ENCODE results near the gene SQSTM1. TPM values are rescaled to one million over a fixed set of nuclear protein-coding genes. Genes with fewer than 3 reads are reported as not detected.

The SQSTM1 gene
- polyA plus RNA-seq, 1 of the 3 experiments (the other 2 are of a cell fraction) = 181 TPM

DNA sequence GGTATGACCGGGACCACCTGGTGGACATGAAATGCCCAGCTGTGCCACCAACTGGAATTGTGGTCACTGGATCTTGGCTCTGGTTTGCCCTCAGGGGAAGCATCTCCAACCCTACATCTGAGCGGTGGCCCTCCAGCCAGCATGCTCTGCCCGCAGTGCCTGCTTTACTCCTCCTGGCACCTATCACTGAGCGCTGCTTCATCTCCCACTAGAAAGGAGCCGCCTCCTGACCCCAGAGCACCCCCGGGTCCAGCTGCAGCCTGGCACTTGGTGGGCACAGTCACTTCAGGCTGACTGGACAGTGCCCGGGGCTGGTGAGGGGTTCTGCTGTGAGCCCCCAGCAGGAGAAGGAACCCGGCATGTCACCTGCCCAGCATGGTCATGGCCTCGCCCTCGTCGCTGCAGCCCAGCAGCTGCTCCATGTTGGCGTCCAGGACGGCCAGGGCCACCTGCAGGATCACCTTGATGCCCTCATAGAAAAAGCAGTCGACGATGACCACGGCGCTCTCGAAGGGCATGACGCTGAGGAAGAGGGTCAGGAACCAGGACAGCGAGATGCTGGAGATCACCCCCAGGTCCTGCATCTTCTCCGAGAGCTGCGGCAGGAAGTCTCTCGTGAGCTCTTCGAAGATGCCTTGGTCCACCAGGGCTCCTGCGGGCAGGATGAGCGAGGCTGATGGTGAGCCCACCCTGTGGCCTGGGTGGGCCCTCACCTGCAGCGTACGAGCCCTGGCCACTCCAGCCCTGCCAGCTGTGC, 54.0 kb downstream of the SQSTM1 start:
- H3K9me2 ChIP-seq = no peaks in the 10 kb centered on the region
- peaks cover 19 to 75% of the 10 kb centered on the region in 2 experiments for H3K36me3 ChIP-seq (replicated peaks in 1 of 2; ENCODE audit: control insufficient read depth in 1 of 2, insufficient read depth in 2 of 2, low read length in 1 of 2)
- 98% methylated on average over 24 of the region's 28 CpGs for WGBS (ENCODE audit: low lambda C conversion rate)

More for the DNA sequence above, 54.0 kb downstream of the SQSTM1 start:
- Histone ChIP-seq H3K79me2 (ENCODE audit: insufficient read depth) (no peaks in the 10 kb centered on the region), H3K27me3 (ENCODE audit: insufficient read depth) (no peaks in the 10 kb centered on the region), H2AFZ (ENCODE audit: low read depth) (no peak overlapping the region), H3K9ac (no peak overlapping the region), H3K4me1 (ENCODE audit: control insufficient read depth in 1 of 2, insufficient read depth in 2 of 2, low read depth in 1 of 2, low read length in 1 of 2) (no peaks in the 10 kb centered on the region), H3K9me3 (no peaks in the 10 kb centered on the region), H3K4me2 (no peak overlapping the region), H3K4me3 (ENCODE audit: low read depth in 2 of 2, low read length in 1 of 2) (no peak overlapping the region), H3K27ac (ENCODE audit: low read depth in 2 of 2, low read length in 1 of 2) (no peak overlapping the region; a peak in 1 of 4 replicates), H3F3A (replicated peaks; ENCODE audit: insufficient read depth) (no peaks in the 10 kb centered on the region), H4K20me1 (ENCODE audit: insufficient read depth) (no peaks in the 10 kb centered on the region)
- ChIA-PET POLR2A (no interaction called here), CTCF (interaction anchor here (2.0 kb wide), 1 partner anchor 10 kb away, joined by 5 read pairs; no protein-coding TSS in a partner anchor)
- DNase-seq = no peak
- TF ChIP-seq, protein P1, sequence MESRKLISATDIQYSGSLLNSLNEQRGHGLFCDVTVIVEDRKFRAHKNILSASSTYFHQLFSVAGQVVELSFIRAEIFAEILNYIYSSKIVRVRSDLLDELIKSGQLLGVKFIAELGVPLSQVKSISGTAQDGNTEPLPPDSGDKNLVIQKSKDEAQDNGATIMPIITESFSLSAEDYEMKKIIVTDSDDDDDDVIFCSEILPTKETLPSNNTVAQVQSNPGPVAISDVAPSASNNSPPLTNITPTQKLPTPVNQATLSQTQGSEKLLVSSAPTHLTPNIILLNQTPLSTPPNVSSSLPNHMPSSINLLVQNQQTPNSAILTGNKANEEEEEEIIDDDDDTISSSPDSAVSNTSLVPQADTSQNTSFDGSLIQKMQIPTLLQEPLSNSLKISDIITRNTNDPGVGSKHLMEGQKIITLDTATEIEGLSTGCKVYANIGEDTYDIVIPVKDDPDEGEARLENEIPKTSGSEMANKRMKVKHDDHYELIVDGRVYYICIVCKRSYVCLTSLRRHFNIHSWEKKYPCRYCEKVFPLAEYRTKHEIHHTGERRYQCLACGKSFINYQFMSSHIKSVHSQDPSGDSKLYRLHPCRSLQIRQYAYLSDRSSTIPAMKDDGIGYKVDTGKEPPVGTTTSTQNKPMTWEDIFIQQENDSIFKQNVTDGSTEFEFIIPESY (IDR thresholded peaks at IDR 0.05; ENCODE audit: borderline replicate concordance, low read depth) = no peak
- TF ChIP-seq, protein P2, sequence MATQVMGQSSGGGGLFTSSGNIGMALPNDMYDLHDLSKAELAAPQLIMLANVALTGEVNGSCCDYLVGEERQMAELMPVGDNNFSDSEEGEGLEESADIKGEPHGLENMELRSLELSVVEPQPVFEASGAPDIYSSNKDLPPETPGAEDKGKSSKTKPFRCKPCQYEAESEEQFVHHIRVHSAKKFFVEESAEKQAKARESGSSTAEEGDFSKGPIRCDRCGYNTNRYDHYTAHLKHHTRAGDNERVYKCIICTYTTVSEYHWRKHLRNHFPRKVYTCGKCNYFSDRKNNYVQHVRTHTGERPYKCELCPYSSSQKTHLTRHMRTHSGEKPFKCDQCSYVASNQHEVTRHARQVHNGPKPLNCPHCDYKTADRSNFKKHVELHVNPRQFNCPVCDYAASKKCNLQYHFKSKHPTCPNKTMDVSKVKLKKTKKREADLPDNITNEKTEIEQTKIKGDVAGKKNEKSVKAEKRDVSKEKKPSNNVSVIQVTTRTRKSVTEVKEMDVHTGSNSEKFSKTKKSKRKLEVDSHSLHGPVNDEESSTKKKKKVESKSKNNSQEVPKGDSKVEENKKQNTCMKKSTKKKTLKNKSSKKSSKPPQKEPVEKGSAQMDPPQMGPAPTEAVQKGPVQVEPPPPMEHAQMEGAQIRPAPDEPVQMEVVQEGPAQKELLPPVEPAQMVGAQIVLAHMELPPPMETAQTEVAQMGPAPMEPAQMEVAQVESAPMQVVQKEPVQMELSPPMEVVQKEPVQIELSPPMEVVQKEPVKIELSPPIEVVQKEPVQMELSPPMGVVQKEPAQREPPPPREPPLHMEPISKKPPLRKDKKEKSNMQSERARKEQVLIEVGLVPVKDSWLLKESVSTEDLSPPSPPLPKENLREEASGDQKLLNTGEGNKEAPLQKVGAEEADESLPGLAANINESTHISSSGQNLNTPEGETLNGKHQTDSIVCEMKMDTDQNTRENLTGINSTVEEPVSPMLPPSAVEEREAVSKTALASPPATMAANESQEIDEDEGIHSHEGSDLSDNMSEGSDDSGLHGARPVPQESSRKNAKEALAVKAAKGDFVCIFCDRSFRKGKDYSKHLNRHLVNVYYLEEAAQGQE (IDR thresholded peaks at IDR 0.05; ENCODE audit: low read depth, low read length) = no peak
- TF ChIP-seq FOXM1 (IDR thresholded peaks at IDR 0.05; ENCODE audit: low read depth) (no peak), RCOR1 (IDR thresholded peaks at IDR 0.05; ENCODE audit: low read length) (no peak), RXRA (IDR thresholded peaks at IDR 0.05; ENCODE audit: borderline replicate concordance, low read depth) (no peak), SMC3 (IDR thresholded peaks at IDR 0.05; ENCODE audit: low read depth, low read length) (no peak), GATA2 (CRISPR knock-in tag; IDR thresholded peaks at IDR 0.05) (no peak)
- TF ChIP-seq, protein P3, sequence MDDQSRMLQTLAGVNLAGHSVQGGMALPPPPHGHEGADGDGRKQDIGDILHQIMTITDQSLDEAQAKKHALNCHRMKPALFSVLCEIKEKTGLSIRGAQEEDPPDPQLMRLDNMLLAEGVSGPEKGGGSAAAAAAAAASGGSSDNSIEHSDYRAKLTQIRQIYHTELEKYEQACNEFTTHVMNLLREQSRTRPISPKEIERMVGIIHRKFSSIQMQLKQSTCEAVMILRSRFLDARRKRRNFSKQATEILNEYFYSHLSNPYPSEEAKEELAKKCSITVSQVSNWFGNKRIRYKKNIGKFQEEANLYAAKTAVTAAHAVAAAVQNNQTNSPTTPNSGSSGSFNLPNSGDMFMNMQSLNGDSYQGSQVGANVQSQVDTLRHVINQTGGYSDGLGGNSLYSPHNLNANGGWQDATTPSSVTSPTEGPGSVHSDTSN (IDR thresholded peaks at IDR 0.05) = no peak
- TF ChIP-seq, protein P4, sequence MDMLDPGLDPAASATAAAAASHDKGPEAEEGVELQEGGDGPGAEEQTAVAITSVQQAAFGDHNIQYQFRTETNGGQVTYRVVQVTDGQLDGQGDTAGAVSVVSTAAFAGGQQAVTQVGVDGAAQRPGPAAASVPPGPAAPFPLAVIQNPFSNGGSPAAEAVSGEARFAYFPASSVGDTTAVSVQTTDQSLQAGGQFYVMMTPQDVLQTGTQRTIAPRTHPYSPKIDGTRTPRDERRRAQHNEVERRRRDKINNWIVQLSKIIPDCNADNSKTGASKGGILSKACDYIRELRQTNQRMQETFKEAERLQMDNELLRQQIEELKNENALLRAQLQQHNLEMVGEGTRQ (IDR thresholded peaks at IDR 0.05; ENCODE audit: borderline replicate concordance, low read depth, low read length) = no peak

Data from SK-N-SH (cell line).